Neural cell (in vitro differentiated cells): Measurements from ENCODE around the gene GRIN3A. TPM values are rescaled to one million over a fixed set of nuclear protein-coding genes. Genes with fewer than 3 reads are reported as not detected.

ENCODE experiments used
- H2AFZ ChIP-seq: fragments of 200-600, 300-800 bp; sonication (generic), shearing (Covaris generic); 2 replicates; pipeline ENCODE4 v1.6.0; 2014; ENCODE audit warnings: low read depth, mild to moderate bottlenecking, antibody characterized with exemption, low read length, moderate library complexity
- H3F3A ChIP-seq: fragments of 200-600 bp; shearing (Covaris generic); 2 replicates; pipeline ENCODE4 v1.6.1; 2016; ENCODE audit warnings: mild to moderate bottlenecking, moderate library complexity, mixed read lengths, antibody characterized with exemption, low read length; ENCODE audit not compliant: insufficient read depth, poor library complexity, severe bottlenecking
- H3K27ac ChIP-seq: fragments of 200-600, 300-800 bp; sonication (generic), shearing (Covaris generic); 2 replicates; pipeline ENCODE4 v1.5.1; 2014; ENCODE audit warnings: mild to moderate bottlenecking, low read length, moderate library complexity
- H3K27me3 ChIP-seq: fragments of 300-800, 200-600 bp; sonication (generic), shearing (Covaris generic); 2 replicates; pipeline ENCODE4 v1.6.0; 2014; ENCODE audit warnings: mild to moderate bottlenecking, low read depth, low read length, moderate library complexity; ENCODE audit not compliant: insufficient read depth
- H3K36me3 ChIP-seq: fragments of 300-800, 200-600 bp; sonication (generic), shearing (Covaris generic); 2 replicates; pipeline ENCODE4 v1.5.1; 2014; ENCODE audit warnings: mild to moderate bottlenecking, antibody characterized with exemption, low read length, moderate library complexity; ENCODE audit not compliant: insufficient read depth
- H3K4me2 ChIP-seq: fragments of 300-800, 200-600 bp; sonication (generic), shearing (Covaris generic); 2 replicates; pipeline ENCODE4 v1.6.0; 2014; ENCODE audit warnings: mild to moderate bottlenecking, low read length
- H3K4me3 ChIP-seq: fragments of 300-800, 200-600 bp; sonication (generic), shearing (Covaris generic); 2 replicates; pipeline ENCODE4 v1.5.1; 2014; ENCODE audit warnings: mild to moderate bottlenecking, low read length, moderate library complexity
- H3K79me2 ChIP-seq: fragments of 200-600 bp; shearing (Covaris generic); replicated peaks from 2 replicates; pipeline ENCODE4 v1.6.0; 2014; ENCODE audit warnings: mild to moderate bottlenecking, low read length, moderate library complexity; ENCODE audit not compliant: insufficient read depth
- H3K9ac ChIP-seq: fragments of 300-800, 200-600 bp; sonication (generic), shearing (Covaris generic); 2 replicates; pipeline ENCODE4 v1.6.1; 2016; ENCODE audit warnings: mild to moderate bottlenecking, low read length, mixed read lengths
- H3K9me2 ChIP-seq: fragments of 200-600 bp; shearing (Covaris generic); 2 replicates; pipeline ENCODE4 v1.6.1; 2016; ENCODE audit warnings: mild to moderate bottlenecking, low read length, mixed read lengths; ENCODE audit not compliant: insufficient read depth
- H3K9me3 ChIP-seq: fragments of 200-600, 300-800 bp; sonication (generic), shearing (Covaris generic); 2 replicates; pipeline ENCODE4 v1.6.1; 2016; ENCODE audit warnings: mild to moderate bottlenecking, mixed run types, low read length, moderate library complexity, mixed read lengths
- H4K20me1 ChIP-seq: fragments of 200-600 bp; shearing (Covaris generic); 2 replicates; pipeline ENCODE4 v1.6.1; 2016; ENCODE audit warnings: mild to moderate bottlenecking, mixed run types; ENCODE audit not compliant: insufficient read depth
- EP300 ChIP-seq: fragments of 450-650 bp; conservative IDR thresholded peaks from 2 replicates; pipeline ENCODE4 v1.6.1; 2014; ENCODE audit warnings: antibody characterized with exemption, mild to moderate bottlenecking, moderate library complexity; ENCODE audit not compliant: poor library complexity, severe bottlenecking
- EZH2 ChIP-seq: fragments of 200-600, 300-800 bp; shearing (Covaris generic), sonication (generic); IDR thresholded peaks from 2 replicates; pipeline ENCODE4 v1.6.1; 2014; ENCODE audit warnings: antibody characterized with exemption, low read length, borderline replicate concordance, mild to moderate bottlenecking; ENCODE audit not compliant: insufficient read depth, poor library complexity, severe bottlenecking
- MXI1 ChIP-seq: fragments of 450-650 bp; conservative IDR thresholded peaks from 2 replicates; pipeline ENCODE4 v1.6.1; 2014; ENCODE audit warnings: antibody characterized with exemption, mild to moderate bottlenecking; ENCODE audit not compliant: poor library complexity, severe bottlenecking
- POLR2AphosphoS5 ChIP-seq: IDR thresholded peaks from 2 replicates; pipeline ENCODE4 v1.6.1; 2012
- RAD21 ChIP-seq: fragments of 450-650 bp; conservative IDR thresholded peaks from 2 replicates; pipeline ENCODE4 v1.6.1; 2014; ENCODE audit warnings: antibody characterized with exemption, mild to moderate bottlenecking, moderate library complexity
- SMC3 ChIP-seq: fragments of 450-650 bp; conservative IDR thresholded peaks from 2 replicates; pipeline ENCODE4 v1.6.1; 2014; ENCODE audit warnings: antibody characterized with exemption, mild to moderate bottlenecking, moderate library complexity; ENCODE audit not compliant: poor library complexity
- TAF1 ChIP-seq: IDR thresholded peaks from 2 replicates; pipeline ENCODE4 v1.6.1; 2012; ENCODE audit warnings: low read depth
- polyA plus RNA-seq: library from polyadenylated mRNA; depleted of rRNA; stranded (reverse); fragments of >200 nt; gene quantifications from 2 replicates; pipeline ENCODE4 v1.2.3, GENCODE V29; 2014
- TF ChIP-seq, protein P1 (sequence below): fragments of 450-650 bp; IDR thresholded peaks from 2 replicates; pipeline ENCODE4 v1.5.1; 2014; ENCODE audit warnings: antibody characterized with exemption, mild to moderate bottlenecking, moderate library complexity; ENCODE audit not compliant: poor library complexity, severe bottlenecking
- TF ChIP-seq, protein P2 (sequence below): IDR thresholded peaks from 2 replicates; pipeline ENCODE4 v1.6.1; 2012; ENCODE audit warnings: borderline replicate concordance

Gene GRIN3A
- polyA plus RNA-seq, 1 donor from 2014 or later = 0.59 TPM

DNA sequence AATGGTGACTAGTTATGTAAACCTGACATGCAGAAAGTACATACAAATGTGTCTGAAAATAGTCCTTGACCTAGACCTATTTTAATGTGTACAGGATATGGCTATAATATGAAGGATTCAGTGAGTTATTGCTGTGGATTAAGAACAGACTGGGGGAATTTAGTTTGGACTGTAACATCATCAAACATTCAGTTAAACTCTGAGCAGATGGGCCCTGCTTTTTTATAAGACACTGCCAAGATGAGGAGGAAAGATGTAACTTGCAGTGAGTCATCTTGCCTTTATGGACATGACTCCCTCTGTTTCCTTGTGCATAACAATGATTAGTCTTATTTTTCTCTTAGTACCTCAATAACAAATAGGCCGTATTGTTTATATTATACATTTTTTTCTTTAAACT is 155.9 kb downstream of the GRIN3A start:
- H2AFZ ChIP-seq = no peak overlapping the region
- no peak overlapping the region for H3K4me3 ChIP-seq
- no peaks in the 10 kb centered on the region for H3F3A ChIP-seq
- no peaks in the 10 kb centered on the region for H4K20me1 ChIP-seq
- no peak overlapping the region for H3K27ac ChIP-seq
- no peak overlapping the region for H3K4me2 ChIP-seq
- TF ChIP-seq, protein P1, sequence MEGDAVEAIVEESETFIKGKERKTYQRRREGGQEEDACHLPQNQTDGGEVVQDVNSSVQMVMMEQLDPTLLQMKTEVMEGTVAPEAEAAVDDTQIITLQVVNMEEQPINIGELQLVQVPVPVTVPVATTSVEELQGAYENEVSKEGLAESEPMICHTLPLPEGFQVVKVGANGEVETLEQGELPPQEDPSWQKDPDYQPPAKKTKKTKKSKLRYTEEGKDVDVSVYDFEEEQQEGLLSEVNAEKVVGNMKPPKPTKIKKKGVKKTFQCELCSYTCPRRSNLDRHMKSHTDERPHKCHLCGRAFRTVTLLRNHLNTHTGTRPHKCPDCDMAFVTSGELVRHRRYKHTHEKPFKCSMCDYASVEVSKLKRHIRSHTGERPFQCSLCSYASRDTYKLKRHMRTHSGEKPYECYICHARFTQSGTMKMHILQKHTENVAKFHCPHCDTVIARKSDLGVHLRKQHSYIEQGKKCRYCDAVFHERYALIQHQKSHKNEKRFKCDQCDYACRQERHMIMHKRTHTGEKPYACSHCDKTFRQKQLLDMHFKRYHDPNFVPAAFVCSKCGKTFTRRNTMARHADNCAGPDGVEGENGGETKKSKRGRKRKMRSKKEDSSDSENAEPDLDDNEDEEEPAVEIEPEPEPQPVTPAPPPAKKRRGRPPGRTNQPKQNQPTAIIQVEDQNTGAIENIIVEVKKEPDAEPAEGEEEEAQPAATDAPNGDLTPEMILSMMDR = no peak
- no peak for TF ChIP-seq TAF1
- TF ChIP-seq, protein P2, sequence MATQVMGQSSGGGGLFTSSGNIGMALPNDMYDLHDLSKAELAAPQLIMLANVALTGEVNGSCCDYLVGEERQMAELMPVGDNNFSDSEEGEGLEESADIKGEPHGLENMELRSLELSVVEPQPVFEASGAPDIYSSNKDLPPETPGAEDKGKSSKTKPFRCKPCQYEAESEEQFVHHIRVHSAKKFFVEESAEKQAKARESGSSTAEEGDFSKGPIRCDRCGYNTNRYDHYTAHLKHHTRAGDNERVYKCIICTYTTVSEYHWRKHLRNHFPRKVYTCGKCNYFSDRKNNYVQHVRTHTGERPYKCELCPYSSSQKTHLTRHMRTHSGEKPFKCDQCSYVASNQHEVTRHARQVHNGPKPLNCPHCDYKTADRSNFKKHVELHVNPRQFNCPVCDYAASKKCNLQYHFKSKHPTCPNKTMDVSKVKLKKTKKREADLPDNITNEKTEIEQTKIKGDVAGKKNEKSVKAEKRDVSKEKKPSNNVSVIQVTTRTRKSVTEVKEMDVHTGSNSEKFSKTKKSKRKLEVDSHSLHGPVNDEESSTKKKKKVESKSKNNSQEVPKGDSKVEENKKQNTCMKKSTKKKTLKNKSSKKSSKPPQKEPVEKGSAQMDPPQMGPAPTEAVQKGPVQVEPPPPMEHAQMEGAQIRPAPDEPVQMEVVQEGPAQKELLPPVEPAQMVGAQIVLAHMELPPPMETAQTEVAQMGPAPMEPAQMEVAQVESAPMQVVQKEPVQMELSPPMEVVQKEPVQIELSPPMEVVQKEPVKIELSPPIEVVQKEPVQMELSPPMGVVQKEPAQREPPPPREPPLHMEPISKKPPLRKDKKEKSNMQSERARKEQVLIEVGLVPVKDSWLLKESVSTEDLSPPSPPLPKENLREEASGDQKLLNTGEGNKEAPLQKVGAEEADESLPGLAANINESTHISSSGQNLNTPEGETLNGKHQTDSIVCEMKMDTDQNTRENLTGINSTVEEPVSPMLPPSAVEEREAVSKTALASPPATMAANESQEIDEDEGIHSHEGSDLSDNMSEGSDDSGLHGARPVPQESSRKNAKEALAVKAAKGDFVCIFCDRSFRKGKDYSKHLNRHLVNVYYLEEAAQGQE = no peak
- no peak for TF ChIP-seq EP300
- no peak for TF ChIP-seq EZH2
- TF ChIP-seq POLR2AphosphoS5 = no peak
- no peak for TF ChIP-seq MXI1
- no peak for TF ChIP-seq SMC3
- no peak for TF ChIP-seq RAD21
- H3K9me3 ChIP-seq = no peaks in the 10 kb centered on the region
- H3K9me2 ChIP-seq = no peaks in the 10 kb centered on the region
- H3K79me2 ChIP-seq = no peaks in the 10 kb centered on the region
- H3K9ac ChIP-seq = no peak overlapping the region
- no peaks in the 10 kb centered on the region for H3K27me3 ChIP-seq
- H3K36me3 ChIP-seq = no peaks in the 10 kb centered on the region

DNA sequence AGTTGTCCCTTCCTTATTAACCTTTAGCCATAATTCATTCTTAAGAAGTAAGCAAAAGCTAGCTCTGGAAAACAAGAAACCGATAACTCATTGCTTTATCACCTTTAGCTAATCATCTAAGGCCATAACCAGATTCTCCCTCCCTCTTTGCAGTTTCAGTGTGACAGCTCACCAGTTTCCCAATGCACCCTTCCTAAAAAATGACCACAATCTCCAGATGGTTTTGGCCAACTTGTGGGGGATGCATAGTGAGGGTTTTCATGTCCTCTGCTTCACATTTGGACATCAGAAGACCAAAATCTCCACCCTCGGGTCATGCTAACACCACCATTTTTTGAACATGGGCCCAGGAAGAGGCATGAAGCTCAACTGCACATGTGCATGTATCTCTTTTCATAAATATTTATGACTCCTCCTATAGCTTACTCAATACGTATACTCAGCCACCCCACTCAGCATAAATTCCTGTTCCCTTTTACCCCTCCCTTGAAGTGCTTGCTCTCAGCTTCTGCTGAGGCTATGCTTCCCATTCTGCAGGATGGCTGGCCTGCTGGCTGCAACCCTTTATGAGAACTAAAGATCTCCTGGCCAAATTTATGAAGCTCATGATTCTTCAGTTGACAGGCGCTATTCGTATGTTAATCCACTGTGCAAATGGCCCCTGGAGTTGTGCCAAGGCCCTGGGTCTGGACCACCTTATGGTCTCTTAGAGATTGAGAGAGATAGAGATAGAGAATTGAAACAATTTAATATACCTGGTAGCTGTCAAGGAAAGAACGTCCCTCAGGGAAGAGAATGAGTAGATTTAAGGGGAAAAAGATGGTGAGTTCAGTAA is 158.5 kb downstream of the GRIN3A start:
- Histone ChIP-seq H3K9me3 (no peaks in the 10 kb centered on the region), H2AFZ (no peak overlapping the region), H4K20me1 (no peaks in the 10 kb centered on the region), H3K9ac (no peak overlapping the region), H3K36me3 (no peaks in the 10 kb centered on the region), H3F3A (no peaks in the 10 kb centered on the region), H3K4me3 (no peak overlapping the region), H3K79me2 (no peaks in the 10 kb centered on the region), H3K4me2 (no peak overlapping the region), H3K9me2 (no peaks in the 10 kb centered on the region), H3K27me3 (no peaks in the 10 kb centered on the region), H3K27ac (no peak overlapping the region)
- TF ChIP-seq, protein P1 = no peak
- TF ChIP-seq SMC3 (no peak), POLR2AphosphoS5 (no peak), EP300 (no peak), MXI1 (no peak), TAF1 (no peak), RAD21 (no peak), EZH2 (no peak)
- TF ChIP-seq, protein P2 = no peak
